RWPE2 (cell line): ENCODE measurements around the gene DRD1.

Experiments used
- ATAC-seq: fragments of 200-7000 bp; cut with Tn5 transposase; 3 replicates; pipeline ENCODE4 v1.9.1; 2021; ENCODE audit warnings: low read depth
- DNase-seq: peaks from one replicate; pipeline ENCODE4 v3.0.0-alpha.2; 2020; ENCODE audit warnings: low spot score
- H3K27ac ChIP-seq: fragments of 450-650 bp; 2 replicates; pipeline ENCODE4 v1.5.1; 2017; ENCODE audit warnings: mild to moderate bottlenecking; ENCODE audit not compliant: poor library complexity, severe bottlenecking
- H3K27me3 ChIP-seq: fragments of 250-450 bp; sonication (Bioruptor Pico); 2 replicates; pipeline ENCODE4 v1.5.1; 2021; ENCODE audit warnings: mild to moderate bottlenecking, moderate library complexity; ENCODE audit not compliant: insufficient read depth, poor library complexity, severe bottlenecking
- H3K36me3 ChIP-seq: fragments of 250-450 bp; sonication (Bioruptor Pico); 2 replicates; pipeline ENCODE4 v1.5.1; 2020; ENCODE audit warnings: low read depth, mild to moderate bottlenecking, moderate library complexity
- H3K4me1 ChIP-seq: fragments of 250-450 bp; sonication (Bioruptor Pico); 2 replicates; pipeline ENCODE4 v1.5.1; 2021; ENCODE audit warnings: mild to moderate bottlenecking, moderate library complexity; ENCODE audit not compliant: insufficient read depth, poor library complexity, severe bottlenecking
- H3K4me3 ChIP-seq: fragments of 250-450 bp; sonication (Bioruptor Pico); 2 replicates; pipeline ENCODE4 v1.5.1; 2021; ENCODE audit warnings: mild to moderate bottlenecking, moderate library complexity; ENCODE audit not compliant: severe bottlenecking
- H3K9me3 ChIP-seq: fragments of 250-450 bp; sonication (Bioruptor Pico); 2 replicates; pipeline ENCODE4 v1.5.1; 2021; ENCODE audit warnings: mild to moderate bottlenecking, moderate library complexity; ENCODE audit not compliant: severe bottlenecking
- TF ChIP-seq, protein P1 (sequence below): fragments of 450-650 bp; IDR thresholded peaks from one replicate; pipeline ENCODE4 v1.5.1; 2017; ENCODE audit warnings: mild to moderate bottlenecking, moderate library complexity; ENCODE audit not compliant: poor library complexity, severe bottlenecking

Gene DRD1

DNA sequence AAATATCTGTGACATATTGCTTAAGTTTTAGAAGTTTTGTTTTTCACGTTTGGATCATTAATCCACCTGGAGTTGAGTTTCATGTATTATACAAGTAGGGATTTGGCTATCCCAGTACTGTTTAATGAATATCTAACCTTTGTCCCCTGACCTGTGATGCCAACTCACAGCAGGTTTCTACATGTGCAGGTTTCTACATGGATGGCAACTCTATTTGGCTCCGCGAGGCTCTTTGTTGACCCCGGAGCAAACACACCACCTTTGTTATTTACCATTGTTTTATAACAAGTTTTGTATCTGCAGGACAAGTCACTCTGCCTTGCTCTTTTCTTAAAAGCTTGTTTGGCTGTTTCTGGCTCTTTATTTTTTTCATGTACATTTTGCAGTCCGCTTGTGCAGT lies 33.5 kb upstream of the DRD1 start:
- Histone ChIP-seq H3K4me3 (no peak overlapping the region), H3K4me1 (peaks cover 21% of the 10 kb centered on the region), H3K36me3 (peaks cover 28% of the 10 kb centered on the region), H3K27ac (no peak overlapping the region), H3K27me3 (no peaks in the 10 kb centered on the region), H3K9me3 (no peaks in the 10 kb centered on the region)
- no peak for DNase-seq
- TF ChIP-seq, protein P1, sequence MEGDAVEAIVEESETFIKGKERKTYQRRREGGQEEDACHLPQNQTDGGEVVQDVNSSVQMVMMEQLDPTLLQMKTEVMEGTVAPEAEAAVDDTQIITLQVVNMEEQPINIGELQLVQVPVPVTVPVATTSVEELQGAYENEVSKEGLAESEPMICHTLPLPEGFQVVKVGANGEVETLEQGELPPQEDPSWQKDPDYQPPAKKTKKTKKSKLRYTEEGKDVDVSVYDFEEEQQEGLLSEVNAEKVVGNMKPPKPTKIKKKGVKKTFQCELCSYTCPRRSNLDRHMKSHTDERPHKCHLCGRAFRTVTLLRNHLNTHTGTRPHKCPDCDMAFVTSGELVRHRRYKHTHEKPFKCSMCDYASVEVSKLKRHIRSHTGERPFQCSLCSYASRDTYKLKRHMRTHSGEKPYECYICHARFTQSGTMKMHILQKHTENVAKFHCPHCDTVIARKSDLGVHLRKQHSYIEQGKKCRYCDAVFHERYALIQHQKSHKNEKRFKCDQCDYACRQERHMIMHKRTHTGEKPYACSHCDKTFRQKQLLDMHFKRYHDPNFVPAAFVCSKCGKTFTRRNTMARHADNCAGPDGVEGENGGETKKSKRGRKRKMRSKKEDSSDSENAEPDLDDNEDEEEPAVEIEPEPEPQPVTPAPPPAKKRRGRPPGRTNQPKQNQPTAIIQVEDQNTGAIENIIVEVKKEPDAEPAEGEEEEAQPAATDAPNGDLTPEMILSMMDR: no peak
- ATAC-seq: no peak

DNA sequence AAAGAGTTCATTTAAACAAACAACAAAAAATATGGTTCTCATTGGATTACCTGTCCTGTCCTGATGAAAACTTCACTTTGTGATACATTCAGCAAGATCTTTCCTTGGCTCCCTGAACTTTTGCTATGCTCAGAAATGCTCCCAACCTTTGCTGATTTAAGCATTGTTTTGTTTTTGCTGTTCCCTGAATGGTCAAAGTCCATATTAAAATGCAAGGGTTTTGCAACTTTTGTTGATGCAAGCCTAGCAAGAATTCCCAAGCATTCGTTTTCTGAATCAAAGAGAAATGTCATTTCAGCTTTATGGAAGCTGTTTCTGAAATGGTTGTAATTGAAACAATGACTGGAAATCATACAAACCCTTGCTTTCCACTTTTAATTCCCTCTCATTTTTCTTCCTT lies 31.3 kb upstream of the DRD1 start:
- Histone ChIP-seq H3K27ac (no peak overlapping the region), H3K9me3 (no peaks in the 10 kb centered on the region), H3K36me3 (peaks cover 6% of the 10 kb centered on the region; the same call in 1 of the 2 replicates), H3K27me3 (no peaks in the 10 kb centered on the region), H3K4me1 (peaks cover 21% of the 10 kb centered on the region), H3K4me3 (no peak overlapping the region)
- no peak for ATAC-seq
- TF ChIP-seq, protein P1: no peak
- no peak for DNase-seq

GRCh38 chr5:175472378-175472777 lies 28.4 kb upstream of the DRD1 start:
- Histone ChIP-seq H3K9me3 (no peaks in the 10 kb centered on the region), H3K36me3 (no peaks in the 10 kb centered on the region), H3K27me3 (no peaks in the 10 kb centered on the region), H3K27ac (no peak overlapping the region), H3K4me3 (no peak overlapping the region), H3K4me1 (peaks cover 7% of the 10 kb centered on the region)
- no peak for ATAC-seq
- DNase-seq: no peak
- TF ChIP-seq, protein P1: no peak

- Histone ChIP-seq H3K27ac (no peak overlapping the region), H3K9me3 (no peaks in the 10 kb centered on the region), H3K4me1 (peaks cover under 1% of the 10 kb centered on the region), H3K27me3 (no peaks in the 10 kb centered on the region), H3K36me3 (no peaks in the 10 kb centered on the region), H3K4me3 (no peak overlapping the region)
- no peak for ATAC-seq
- TF ChIP-seq, protein P1: no peak
- DNase-seq: no peak
Measured at GRCh38 chr5:175471628-175472027, 27.6 kb upstream of the DRD1 start.

- Histone ChIP-seq H3K4me1 (no peaks in the 10 kb centered on the region), H3K4me3 (no peak overlapping the region), H3K27ac (no peak overlapping the region), H3K9me3 (no peaks in the 10 kb centered on the region), H3K36me3 (no peaks in the 10 kb centered on the region), H3K27me3 (no peaks in the 10 kb centered on the region)
- TF ChIP-seq, protein P1: no peak
- ATAC-seq (no peak), DNase-seq (no peak)
Measured at GRCh38 chr5:175471196-175471595, 27.2 kb upstream of the DRD1 start.
